Measurements from ENCODE around the gene TIPIN.

GRCh38 chr15:66294932-66295235 is 61.6 kb downstream of the TIPIN start:
- no peak for TF ChIP-seq CTCF (IDR thresholded peaks at IDR 0.05)
- TF ChIP-seq RAD21 (conservative IDR thresholded peaks at IDR 0.05 in 1 of 2, IDR thresholded peaks at IDR 0.05 in 1 of 2), result no peak
- no peak for TF ChIP-seq MAX (IDR thresholded peaks at IDR 0.05)
- no peak for TF ChIP-seq SMC3 (IDR thresholded peaks at IDR 0.05)
